Measurements from ENCODE around the gene F2RL1. TPM values are rescaled to one million over a fixed set of nuclear protein-coding genes. Genes with fewer than 3 reads are reported as not detected.

F2RL1 gene, protein sequence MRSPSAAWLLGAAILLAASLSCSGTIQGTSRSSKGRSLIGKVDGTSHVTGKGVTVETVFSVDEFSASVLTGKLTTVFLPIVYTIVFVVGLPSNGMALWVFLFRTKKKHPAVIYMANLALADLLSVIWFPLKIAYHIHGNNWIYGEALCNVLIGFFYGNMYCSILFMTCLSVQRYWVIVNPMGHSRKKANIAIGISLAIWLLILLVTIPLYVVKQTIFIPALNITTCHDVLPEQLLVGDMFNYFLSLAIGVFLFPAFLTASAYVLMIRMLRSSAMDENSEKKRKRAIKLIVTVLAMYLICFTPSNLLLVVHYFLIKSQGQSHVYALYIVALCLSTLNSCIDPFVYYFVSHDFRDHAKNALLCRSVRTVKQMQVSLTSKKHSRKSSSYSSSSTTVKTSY
- total RNA-seq = 60.6 and 62.0 TPM in 2 replicates

DNA sequence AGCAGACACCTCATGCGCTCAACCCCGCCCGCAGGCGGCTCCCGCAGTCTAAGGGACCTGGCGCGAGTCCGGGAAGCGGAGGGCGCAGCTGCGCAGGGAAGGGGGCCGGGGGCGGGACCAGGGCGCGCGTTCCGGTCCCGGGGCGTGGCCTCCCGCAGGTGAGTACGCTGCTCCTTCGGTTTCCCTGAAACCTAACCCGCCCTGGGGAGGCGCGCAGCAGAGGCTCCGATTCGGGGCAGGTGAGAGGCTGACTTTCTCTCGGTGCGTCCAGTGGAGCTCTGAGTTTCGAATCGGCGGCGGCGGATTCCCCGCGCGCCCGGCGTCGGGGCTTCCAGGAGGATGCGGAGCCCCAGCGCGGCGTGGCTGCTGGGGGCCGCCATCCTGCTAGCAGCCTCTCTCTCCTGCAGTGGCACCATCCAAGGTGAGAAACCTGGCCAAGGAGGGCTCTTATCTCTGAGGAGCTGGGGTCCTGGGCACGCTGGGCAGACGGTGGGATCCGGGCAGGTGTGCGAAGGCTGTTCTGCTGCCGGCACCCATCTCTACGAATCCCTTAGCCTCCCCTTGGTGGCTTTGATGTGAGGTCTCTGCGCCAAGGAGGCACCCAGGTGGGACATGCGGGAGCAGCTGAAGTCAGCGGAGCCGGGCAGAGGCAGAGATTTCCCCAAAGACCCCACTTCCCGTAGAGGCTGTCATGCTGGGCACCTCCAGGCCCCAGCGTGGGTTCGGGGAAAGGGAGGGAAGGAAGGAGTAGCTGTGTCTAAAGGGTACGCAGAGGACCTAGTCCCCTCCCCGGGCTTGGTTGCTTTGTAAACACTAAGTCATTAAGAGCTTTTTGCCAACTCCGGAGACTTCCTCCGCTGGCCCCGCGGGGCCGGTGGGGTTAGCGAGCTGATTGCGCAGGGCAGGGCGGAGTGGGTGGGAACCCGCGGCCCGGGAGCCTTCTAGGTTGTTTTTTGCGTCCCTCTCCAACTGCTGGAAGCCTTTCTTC, at the start of gene F2RL1:
F2RL1 (plus strand) TSS at position 187 of the 988 bp plus-strand sequence; CDS start at position 340, 153 bp downstream.

DNA sequence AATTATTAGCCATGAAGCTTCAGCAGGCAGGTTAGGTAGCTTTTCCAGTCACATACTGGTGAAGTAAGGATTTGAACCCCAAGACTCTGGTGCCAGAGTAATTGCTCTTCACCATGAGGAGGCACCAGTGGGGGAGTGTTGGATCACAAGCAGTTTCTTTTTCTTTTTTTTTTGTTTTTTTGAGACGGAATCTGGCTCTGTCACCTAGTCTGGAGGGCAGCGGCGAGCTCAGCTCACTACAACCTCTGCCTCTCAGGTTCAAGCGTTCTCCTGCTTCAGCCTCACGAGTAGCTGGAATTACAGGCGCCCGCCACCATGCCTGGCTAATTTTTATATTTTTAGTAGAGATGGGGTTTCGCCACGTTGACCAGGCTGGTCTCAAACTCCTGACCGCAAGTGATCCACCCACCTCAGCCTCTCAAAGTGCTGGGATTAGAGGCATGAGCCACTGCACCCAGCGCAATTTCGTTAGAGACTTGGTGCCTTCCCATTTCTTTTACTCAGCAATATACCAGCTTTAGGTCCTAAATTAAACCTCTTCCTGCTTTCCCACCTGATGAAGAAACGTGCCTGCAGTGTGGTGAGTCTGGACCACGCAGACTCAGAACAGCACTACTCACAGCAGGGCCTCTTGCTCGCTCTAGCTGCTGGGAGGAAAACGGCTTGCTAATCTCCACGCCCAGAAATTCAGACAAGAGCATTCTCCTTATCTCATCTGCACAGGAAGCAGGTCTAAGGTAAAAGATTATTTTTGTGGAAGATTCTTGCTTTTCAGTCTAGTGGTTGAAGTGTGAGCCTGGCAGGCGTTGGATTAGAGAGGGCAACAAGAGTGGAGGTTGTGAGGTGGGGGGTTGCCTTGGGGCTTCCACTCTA, 30.8 kb downstream of the F2RL1 start, which contains the start of gene S100Z:
S100Z (plus strand) TSS at position 596 of the 873 bp plus-strand sequence. CDS start 25,346 bp downstream, outside the sequence.

Other genes starting within 250 kb of the F2RL1 start
- 3.7 and 10.6 TPM in 2 replicates for gene F2RL2, start 195.6 kb upstream of the F2RL1 start, total RNA-seq
- gene F2R, start 102.9 kb upstream of the F2RL1 start, total RNA-seq = 56.9 and 97.0 TPM in 2 replicates
- not detected in 2 replicates for gene S100Z, start 31.0 kb downstream of the F2RL1 start, total RNA-seq
- 0.25 TPM in 1 of 2 replicates, not detected in the other for gene CRHBP, start 134.0 kb downstream of the F2RL1 start, total RNA-seq
- gene AGGF1, start 211.4 kb downstream of the F2RL1 start, total RNA-seq = 31.2 and 31.3 TPM in 2 replicates

Measured in uterine smooth muscle cell (primary cell).